GM20000 (cell line): Measurements from ENCODE around the gene CHRM5.

Experiments
- DNase-seq: peaks from one replicate; pipeline ENCODE4 v3.0.0; 2012; ENCODE audit warnings: low spot score
- TF ChIP-seq, protein P1 (sequence below): IDR thresholded peaks from 2 replicates; pipeline ENCODE4 v1.5.1; 2012; ENCODE audit warnings: mild to moderate bottlenecking, control low read depth; ENCODE audit errors: extremely low read depth, missing control alignments

CHRM5 gene

DNA sequence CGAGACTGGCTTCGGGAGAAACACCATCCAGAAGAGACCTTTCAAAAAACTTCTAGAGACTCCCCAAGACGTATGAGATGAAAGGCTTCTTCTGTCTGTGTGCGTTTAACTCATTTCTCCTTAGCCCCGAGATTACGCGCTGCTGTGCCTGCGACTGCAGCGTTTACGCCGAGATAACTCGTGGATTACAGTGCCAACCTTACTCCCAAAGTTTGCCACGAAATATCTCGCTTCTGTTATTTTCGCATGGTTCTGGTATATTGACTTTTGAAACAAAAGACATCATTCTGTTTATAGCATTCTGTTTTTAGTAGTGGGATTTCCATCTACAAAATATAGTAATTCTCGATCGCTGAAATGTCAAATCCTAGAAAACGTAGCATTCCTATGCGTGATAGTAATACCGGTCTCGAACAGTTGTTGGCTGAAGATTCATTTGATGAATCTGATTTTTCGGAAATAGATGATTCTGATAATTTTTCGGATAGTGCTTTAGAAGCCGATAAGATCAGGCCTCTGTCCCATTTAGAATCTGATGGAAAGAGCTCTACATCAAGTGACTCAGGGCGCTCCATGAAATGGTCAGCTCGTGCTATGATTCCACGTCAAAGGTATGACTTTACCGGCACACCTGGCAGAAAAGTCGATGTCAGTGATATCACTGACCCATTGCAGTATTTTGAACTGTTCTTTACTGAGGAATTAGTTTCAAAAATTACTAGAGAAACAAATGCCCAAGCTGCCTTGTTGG, 134.1 kb downstream of the CHRM5 start:
- no peak for DNase-seq

DNA sequence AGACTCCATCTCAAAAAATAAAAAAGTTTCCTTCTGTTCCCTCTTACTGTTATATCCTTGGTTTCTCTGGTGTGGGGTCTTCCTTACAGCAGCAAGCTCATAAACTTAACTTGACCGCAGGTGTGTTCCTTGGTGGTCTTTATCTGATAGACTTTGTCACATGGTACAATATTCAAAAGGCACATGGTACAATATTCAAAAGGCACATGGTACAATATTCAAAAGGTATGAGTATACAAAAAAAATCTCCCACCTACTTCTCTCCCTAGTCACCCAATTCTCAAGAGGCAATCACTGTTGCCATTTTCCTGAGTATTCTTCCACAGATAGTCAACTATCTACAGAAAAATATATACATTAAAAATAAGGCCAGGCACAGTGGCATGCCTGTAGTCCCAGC, 138.1 kb downstream of the CHRM5 start:
- TF ChIP-seq, protein P1, sequence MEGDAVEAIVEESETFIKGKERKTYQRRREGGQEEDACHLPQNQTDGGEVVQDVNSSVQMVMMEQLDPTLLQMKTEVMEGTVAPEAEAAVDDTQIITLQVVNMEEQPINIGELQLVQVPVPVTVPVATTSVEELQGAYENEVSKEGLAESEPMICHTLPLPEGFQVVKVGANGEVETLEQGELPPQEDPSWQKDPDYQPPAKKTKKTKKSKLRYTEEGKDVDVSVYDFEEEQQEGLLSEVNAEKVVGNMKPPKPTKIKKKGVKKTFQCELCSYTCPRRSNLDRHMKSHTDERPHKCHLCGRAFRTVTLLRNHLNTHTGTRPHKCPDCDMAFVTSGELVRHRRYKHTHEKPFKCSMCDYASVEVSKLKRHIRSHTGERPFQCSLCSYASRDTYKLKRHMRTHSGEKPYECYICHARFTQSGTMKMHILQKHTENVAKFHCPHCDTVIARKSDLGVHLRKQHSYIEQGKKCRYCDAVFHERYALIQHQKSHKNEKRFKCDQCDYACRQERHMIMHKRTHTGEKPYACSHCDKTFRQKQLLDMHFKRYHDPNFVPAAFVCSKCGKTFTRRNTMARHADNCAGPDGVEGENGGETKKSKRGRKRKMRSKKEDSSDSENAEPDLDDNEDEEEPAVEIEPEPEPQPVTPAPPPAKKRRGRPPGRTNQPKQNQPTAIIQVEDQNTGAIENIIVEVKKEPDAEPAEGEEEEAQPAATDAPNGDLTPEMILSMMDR = no peak
- no peak for DNase-seq

More for the DNA sequence above, 134.1 kb downstream of the CHRM5 start:
- TF ChIP-seq, protein P1 = no peak

DNA sequence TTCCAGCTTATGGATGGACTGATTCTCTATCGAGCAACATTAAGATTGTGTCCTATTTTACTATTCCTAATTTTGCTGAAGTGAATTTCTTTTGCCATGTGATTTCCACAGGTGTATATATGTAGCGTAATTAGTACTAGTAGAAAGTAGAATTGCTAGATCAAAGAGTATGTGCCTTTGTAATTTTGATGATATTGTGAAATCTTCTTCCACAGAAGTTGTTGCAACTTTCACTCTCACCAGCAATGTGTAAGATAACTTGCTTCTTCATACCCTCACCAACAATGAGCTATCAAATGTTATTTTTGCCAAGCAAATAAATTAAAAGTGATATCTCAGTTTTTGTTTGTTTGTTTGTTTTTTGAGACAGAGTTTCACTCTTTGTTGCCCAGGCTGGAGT, 139.0 kb downstream of the CHRM5 start:
- TF ChIP-seq, protein P1 = no peak
- DNase-seq = no peak

DNA sequence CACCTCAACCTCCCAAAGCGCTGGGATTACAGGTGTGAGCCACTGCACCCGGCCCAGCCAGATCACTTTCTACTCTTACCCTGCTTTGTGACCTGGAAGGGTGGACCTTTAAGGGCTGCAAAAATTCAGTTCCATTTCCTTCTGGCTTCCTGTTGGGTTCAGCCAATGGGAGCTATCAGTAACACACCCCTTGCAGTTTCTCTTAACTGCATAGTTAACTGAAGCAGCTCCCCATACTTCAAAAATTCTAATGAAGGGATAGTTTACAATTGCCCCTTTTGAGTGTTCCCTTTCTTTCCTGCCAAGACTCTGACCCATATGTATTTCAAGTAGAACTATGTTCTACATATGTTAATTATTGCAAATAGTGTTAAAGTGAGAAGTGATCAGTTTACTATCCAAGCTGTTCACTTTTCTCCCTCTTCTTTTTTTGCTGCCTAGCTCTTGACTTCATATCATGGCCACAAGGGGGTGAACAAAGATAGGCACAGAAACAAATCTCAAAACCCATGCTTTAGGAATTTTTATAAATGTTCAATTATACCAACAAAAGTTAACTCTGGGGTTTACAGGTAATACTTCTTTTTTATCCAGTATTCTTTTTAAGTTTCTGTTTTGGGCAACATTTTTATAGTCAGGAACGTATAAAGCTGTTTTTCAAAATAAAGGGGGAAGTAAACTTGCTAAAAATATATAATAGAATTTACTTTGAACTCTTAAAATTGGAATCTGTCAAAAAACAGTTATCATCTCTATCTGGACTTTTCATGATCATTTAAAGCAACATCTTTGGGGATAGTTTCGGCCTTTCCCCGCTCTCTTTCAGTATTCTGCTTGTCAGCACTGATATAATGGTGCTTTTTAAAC, 141.7 kb downstream of the CHRM5 start:
- peak; percentile 28 for DNase-seq

DNA sequence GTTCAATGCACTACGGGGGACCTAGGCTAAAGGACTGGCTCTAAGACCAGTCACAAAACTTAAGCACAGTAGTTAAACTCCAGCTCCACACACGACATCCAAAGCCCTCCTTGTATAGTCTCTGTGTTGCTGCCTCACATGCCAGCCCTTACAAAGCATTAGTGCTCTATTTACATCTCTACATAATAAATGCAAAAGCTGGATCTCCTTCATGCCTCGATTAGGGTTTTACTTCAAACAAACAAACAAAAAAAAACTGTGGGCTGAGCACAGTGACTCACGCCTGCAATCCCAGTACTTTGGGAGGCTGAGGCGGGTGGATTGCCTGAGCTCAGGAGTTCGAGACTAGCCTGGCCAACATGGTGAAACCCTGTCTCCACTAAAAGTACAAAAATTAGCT, 143.2 kb downstream of the CHRM5 start:
- TF ChIP-seq, protein P1 = no peak
- DNase-seq = no peak

More for the DNA sequence above, 141.7 kb downstream of the CHRM5 start:
- TF ChIP-seq, protein P1 = peak; percentile 56

DNA sequence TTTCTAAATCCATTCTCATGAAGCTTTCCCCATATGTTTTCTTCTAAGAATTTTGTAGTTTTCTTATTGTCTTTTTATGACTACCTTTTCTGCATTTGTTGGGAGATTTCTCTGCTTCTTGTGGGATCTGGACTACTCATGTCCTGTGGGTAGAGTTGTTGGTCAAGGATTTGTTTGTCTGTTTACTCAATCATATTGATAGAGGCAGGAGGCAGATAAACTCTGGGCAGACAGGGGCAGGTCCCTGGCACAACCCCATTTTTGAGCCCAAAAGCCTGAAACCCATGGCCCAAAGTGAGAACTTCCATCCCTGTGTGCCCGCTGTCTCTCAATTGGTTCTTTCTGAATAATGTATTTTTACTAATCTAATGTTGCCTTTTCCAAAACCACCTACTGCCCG, 145.9 kb downstream of the CHRM5 start:
- TF ChIP-seq, protein P1 = no peak
- no peak for DNase-seq

DNA sequence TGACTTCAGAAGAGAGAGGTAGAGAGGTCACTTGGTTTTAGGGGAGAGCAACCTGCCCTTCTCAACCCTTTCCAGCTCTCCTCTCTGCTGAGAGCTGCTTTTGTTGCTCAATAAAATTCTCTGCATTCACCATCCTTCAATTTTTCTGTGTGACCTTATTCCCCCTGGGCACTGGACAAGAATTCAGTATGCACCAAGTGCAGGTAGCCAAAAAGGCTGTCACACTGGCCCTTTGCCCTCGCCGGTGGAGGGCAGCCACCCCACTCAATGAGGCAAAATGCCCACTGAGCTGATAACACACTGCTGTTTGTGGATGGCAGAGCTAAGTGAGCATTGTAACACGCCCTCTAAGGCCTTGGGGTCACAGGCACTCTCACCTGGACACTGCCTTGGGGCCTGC, 146.4 kb downstream of the CHRM5 start:
- no peak for DNase-seq
- TF ChIP-seq, protein P1 = no peak
